ENCODE measurements around the gene ZSWIM4.

DNA sequence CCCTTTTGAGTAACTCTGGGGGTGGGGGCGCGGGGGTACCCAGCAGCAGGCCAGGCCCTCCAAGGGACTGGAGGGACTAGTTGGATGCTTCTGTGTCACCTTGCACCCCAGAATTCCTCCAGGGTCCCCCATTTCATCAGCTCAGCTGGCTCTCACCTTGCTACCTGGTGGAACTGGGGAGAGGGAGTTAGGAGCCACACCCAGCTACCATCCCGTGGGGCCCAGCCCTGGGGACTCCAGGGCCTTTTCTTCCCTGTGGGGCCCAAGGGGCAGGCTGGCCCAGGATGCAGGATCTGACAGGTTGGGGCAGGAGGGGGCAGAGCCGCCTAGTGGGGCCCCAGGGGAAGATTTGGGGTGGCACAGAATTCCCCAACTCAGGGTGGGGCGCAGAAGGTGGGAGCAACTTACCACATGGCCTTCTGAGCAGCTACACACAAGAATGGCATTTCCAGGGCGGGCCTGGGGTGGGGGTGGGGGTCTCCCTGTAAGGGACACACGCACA is 48.9 kb downstream of the ZSWIM4 start:
- TF ChIP-seq, protein P1, sequence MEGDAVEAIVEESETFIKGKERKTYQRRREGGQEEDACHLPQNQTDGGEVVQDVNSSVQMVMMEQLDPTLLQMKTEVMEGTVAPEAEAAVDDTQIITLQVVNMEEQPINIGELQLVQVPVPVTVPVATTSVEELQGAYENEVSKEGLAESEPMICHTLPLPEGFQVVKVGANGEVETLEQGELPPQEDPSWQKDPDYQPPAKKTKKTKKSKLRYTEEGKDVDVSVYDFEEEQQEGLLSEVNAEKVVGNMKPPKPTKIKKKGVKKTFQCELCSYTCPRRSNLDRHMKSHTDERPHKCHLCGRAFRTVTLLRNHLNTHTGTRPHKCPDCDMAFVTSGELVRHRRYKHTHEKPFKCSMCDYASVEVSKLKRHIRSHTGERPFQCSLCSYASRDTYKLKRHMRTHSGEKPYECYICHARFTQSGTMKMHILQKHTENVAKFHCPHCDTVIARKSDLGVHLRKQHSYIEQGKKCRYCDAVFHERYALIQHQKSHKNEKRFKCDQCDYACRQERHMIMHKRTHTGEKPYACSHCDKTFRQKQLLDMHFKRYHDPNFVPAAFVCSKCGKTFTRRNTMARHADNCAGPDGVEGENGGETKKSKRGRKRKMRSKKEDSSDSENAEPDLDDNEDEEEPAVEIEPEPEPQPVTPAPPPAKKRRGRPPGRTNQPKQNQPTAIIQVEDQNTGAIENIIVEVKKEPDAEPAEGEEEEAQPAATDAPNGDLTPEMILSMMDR (IDR thresholded peaks at IDR 0.05; ENCODE audit: low read depth, low read length) = 0 out of 2 replicates have a peak, but pooled peaks have one; percentile 16
- no peak for TF ChIP-seq EZH2phosphoT487 (IDR thresholded peaks at IDR 0.05; ENCODE audit: low read depth)
